ENCODE data around the gene CRMP1.

The CRMP1 gene

DNA sequence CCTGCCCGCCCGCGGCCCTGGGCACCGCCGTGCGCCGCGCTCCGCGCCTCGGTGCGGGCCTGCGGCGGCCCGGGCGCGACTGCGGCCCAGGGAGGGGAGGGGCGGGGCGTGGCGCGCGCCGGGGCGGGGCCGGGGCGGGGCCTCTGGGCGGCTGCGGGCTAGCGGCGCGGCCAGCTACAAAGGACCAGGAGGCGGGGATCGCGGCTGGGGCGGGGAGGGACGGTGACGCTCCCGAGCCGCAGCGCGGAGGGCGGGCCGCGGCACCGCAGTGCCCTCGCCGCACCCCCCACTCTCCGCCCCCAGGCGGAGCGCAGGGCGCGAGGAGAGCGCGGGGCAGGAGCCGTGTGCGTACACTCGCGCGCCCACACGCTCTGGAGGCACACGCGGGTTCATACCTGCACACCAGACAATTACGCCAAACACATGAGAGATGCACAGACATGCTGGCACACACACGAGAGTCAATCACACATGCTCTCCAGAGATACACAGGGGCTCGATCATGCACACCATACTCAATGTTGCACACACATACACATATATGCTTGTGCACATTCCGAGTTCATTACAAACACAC lies at the start of gene CRMP1:
TSS of gene CRMP1 (minus strand) at position 83 of the 577 bp plus-strand sequence. CDS start 117 bp downstream, outside the sequence.
- peak; percentile 22 for DNase-seq

DNA sequence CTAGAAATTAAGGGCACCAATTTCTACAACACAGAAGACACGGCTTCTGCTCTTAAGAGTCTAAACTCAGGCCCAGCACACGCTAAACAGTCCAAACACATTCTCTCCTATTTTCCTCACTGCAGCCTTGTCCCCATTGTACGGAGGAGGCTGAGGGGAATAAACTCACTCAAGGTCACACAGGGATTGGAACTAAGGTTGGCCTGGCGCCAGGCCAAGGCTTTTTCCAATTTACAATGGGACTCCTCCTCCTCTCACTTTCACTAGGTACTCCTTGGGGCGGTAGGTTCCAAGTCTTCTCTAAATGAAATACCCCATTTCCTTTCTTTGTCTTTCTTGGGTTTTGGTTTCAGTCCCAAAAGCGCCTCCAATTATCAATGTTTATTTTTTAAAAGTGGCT lies 48.7 kb upstream of the CRMP1 start:
- no peak for DNase-seq

DNA sequence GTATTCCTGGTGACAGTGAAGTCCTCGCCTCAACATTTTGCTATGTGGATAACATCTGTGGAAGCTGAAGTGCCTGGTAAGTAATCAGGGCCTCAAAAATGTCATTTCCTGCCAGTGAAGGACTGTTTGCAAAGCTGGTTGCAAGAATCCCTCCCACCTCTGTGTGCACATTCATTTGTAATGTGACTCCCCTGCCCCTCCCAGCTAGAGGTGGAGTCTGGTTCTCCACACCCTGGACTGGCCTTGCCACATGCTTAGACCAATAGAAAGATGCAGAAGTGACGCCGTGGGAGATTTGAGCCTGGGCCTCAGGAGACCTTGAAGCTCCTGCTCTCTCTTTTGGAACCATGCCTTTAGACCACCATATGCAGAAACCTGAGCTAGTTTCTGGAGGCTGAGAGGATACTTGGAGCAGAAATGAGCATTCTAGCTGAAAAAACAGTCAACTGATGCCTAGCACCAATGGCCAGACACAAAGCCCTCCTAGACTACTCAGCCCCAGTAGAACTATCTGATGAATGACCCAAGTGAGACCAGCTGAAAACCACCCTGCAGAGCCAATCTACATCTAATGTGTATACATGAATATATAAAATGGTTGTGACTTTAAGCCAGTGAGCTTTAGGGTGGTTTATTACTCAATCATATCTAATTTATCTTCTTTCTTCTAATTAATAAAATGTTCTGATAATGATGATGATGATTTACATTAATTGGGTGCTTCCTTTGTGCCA lies 47.8 kb upstream of the CRMP1 start:
- DNase-seq = peak; percentile 17

DNA sequence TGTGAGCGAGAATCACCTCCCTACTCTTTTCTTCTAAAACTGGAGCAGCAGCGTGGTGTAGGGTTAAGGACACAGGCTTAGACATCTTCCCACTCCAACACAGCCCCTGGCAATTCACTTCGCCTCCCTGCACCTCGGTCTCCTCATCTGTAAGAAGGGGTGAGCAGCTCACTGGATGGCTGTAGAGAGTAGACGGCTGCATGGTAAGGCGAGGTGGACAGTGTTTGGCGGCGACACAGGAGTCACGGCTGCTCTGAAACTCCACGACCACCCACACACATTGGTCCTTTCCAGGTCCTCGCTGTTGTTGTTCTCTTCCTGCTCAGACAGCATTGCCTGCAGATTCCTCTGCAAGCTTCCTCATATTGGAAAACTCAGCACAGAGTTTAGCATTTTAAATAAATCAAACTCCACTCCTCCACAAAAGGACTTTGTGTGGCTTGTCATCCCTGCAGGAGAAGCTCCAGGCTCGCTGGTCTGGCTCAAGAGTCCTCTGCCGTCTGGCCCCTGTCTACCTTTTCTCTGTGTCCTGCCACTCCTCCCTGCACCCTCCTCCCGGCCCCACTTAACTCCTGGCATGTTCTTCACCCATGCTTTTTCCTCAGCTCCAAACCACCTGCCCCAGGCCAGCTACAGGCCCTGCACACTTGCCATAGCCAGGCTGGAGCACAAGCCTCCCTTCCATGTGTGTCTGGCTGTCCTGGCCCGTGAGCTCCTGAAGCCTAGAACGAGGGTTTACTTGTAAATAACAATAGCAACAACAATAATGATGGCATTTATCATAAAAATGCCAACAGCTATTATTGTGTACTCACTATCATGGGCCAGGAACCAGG lies 41.3 kb upstream of the CRMP1 start:
- no peak for DNase-seq

DNA sequence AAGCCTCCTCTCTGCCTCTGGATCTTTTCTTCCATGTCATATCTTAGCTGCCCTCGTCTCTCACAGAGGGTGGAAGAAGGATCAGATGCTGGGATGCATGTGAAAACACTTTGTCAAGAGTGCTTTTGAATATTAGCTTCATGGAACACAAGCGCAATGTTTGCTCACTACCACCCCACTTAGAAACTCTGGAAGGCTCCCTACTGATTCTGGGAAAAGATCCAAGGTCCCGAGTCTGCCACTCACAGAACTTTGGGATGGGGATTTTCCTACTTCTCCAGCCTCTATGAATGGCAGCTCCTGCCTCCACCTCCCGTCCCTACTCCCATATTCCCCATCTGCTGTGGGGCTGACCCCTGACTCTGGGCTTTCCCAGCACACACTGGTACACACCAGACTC lies 40.2 kb upstream of the CRMP1 start:
- no peak for DNase-seq

DNA sequence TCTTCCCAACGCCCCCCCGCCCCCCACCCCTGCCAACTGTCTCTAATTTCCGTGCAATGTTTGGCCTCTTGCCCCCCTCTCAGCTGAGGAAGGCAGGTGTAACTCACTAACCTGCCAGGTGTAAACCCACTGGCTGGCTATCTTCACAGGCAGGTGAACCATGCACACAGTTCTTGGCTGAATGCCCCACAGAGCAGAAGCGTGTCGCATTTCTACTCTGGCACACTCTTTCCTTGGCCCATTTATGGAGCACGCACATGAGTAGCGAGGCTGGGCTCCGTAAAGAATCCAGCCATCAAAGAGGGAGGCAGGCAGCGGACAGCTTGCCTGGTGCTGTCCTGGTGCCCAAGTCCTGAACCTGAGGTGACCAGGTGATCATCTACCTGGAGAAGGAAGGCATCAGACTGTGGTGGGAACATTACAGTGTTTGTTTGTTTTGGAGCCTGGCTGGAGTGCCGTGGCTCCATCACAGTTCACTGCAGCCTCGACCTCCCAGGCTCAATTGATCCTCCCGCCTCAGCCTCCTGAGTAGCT lies 39.2 kb upstream of the CRMP1 start:
- DNase-seq = no peak

DNA sequence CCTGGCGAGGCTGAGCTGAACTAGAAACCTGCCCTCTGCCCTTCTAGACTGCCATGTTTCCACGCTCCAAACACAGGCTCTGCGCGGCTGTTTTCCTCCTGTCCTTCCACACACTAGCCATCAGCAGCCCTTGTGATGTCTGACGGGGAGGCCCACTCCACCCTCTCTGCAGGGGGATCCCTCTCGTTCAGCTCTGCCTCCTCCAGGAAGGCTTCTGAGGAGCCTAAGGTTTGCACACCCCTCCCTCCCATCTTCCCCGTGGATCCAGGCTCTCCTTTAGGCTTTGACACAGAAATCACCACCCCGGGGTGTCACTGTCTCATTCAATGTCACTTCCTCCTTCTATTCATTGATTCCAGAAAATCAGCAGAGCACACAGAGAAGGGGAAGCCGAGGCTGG lies 38.6 kb upstream of the CRMP1 start:
- no peak for DNase-seq

DNA sequence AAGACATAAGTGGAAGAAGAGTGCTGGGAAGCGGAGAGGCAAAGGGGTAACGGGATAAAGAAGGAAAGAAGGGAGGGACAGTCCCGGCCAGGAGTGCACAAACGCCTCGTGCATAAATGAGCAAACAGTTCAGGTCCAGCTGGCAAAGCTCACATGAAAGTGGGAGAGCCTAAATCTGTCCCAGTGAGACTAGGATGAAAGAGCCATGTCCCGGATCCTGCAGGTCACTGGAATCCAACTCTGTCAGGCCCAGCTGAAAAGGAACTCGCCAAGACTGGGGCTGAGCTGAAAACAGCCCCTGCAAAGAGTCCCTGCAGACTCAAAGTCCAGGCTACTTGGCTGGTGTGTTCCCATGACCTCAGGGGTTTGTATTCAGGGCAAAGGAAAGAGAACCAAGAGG lies 38.0 kb upstream of the CRMP1 start:
- DNase-seq = no peak

DNA sequence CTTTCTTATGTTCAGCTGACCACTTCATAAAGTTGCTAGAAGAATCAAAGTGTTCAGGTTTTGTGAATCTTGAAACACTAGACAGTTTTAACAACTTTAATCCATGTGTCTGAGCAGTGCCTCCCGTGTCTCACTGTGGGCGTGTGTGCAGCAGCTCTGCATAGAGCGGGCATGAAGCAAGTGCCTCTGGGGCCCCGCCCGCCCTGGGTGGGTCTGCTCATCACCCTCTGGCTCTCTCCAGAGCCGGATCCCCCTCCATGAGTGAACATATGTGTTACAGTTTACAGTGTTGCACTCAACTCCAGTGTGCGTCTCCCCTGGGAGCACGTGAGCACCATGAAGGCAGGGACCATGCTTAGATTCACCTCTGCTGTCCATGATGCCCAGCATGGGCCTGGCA lies 37.6 kb upstream of the CRMP1 start:
- DNase-seq = no peak

DNA sequence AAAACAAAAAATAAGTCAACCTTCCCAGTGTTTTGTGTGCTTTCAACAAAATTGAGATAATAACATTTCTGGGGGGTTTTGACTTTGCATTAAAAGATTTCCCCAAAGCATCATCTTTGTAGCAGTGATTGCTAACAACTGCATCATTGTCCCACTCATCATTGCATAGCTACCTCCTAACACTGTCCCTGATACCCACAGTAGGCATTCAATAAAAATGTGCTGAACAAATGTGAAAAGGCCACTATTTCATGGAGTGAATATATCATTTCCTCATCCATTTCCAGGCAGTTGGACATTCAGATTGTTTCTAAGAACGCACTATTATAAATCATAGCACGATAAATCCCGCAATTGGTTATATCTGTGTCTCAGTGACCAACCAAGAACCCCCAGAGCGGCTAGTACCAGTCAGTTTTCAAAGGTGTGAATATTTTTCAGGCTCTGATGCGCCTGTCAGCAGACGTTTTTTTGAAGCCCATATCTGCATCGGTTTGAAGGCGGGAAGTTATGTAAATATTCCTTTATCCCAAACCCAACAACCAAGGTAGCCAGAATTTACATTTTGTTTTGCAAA lies 36.0 kb upstream of the CRMP1 start:
- no peak for DNase-seq

DNA sequence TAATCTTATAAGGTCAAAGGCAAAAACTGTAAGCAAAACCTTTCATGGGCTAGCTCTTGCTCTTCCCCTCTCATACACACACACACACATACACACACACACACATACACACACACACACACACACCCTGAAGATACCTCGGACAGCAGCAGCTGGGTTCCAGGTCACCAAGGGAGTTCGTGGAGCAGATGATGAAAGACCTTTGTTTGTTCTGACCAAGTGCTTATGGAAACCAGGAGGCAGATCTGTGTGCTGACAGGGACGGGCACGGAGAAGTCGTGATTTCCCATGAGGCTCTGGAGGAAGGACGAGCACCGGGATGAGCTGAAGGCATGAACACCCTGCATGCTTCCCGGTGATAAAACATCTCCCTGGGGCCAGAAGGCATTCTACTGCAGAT lies 35.4 kb upstream of the CRMP1 start:
- DNase-seq = no peak

DNA sequence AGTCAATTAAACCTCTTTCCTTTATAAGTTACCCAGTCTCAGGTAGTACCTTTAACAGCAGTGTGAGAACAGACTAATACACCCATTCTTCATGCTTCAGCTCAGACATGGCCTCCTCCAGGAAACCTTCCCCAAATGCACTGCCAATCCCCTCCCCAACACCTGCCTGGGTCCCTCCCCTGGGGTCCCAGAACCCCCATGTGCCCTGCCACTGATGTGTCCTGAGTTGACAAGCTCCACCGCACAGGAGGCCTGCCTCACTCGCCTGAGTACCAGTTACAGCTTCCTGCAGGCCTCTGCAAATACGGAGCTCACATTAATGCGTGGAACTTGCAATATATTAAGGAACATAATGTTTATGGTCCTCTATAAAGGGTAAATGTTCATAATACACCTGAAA lies 34.9 kb upstream of the CRMP1 start:
- no peak for DNase-seq

DNA sequence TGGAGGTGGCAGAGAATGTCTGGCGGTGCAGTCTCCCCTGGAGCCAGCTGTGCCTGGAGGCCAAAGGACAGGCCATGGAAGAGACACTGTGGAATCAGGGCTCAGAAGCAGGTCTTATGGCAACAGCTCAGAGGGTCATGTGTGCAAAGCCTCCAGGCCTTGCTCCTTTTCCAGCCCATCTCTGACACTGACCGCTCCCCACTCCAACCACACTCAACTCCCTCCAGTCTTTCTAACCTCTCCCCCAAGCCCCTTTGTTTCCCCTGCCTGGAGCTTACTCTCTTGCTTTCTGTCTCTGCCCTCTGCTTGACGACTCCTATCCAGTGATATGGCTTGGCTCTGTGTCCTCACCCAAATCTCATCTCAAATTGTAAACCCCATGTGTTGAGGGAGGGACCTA lies 34.2 kb upstream of the CRMP1 start:
- DNase-seq = no peak

DNA sequence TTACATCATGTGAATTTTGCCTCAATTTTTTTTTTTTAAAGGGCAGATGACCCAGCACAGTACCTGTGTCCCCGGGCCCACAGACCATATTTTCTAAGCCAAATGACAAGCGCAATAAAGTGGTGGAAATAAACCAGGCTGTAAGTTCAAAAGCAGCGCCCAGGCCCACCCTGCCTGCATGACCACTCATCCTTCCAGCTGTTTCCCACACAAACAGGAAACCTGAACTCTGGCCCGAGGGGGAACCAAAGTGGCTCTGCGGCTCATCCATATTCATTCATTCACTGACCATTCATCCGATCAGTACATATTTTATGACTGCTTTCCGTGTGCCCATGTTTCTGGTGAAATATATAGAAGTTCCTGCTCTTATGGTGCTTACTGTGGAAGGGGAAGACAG lies 33.7 kb upstream of the CRMP1 start:
- DNase-seq = no peak

DNA sequence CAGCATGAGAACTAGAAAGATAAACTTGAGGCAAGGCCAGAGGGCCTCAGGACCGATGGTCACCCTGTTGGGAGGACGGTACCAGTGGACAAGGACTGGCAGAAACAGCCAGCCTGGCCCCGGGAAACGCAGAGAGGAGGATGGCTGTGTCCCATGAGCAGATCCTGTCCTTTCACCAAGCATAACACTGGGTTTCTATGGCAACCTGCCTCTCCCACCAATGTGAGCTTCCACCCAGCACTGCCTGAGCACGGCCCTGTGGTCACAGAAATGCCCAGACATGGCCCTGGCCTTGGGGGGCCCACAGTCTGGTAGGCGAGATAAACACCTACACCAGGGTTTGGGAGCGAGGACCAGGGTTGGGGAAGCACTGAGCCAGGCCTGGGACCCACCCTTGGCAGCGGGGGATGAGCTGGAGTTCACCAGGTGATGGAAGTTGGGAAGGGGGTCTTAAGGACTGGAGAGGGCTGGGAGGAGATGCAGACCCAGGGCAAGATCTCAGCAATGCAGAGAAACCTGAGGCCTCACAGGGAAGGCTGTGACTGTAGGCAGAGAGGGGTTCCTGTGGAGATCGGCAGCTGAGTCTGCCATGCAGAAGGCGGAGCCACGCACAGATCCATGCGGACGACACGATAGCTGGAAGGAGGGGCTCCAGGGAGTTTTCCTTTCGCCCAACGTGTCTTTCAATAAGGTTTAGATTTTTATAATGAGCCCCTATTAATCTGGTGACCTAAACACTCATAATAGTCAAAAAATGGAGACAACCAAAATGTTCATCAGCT lies 32.7 kb upstream of the CRMP1 start:
- no peak for DNase-seq

DNA sequence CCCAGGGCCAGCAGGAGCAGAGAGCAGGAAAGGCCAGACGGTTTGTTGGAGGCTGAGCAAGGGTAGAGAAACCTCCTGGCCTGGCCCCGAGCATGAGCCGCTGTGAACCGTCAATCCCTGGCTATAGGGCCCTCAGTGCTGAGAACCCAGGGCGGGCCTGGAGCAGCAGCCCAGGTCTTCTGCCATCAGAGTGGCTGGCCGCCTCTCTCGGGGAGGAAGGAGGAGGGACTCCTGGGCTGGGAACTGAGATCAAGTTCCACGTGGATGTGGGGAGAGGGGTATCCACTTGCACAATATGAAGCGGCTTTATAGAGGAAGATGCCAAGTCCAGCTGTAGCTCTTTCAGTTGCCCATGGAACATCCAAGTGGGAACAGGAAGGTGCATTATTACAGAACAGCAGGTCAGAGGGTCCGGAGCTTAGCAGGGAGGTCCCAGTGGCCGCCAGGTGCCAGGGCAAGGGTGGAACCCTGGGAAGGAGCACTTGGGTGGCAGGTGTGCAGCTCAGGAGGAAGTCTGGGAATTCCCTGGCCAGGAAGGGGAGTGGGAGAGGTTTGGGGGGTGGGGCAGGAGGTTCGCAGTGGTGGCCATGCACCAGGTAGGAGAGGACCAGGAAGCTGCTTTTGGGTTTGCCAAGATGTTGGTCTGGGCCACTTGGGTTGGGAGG lies 31.7 kb upstream of the CRMP1 start:
- DNase-seq = no peak

DNA sequence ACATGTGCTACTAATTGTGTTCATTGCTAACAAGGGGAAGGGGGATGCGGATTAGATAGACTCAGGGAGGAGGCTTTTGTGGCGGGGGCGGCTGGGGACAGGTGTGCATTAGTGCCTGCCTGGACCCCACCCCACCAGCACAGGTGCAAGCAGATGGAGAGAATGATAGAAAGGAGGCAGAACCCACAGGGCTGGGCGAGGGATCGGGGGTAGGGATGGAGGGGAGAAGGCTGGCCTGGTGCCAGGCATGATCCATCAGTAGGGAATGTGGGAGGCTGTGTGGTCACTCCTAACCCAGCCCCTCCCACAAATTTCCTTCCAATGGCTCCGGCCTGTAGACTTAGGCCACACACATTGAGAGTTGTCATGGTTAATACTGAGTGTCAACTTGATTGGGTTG lies 30.5 kb upstream of the CRMP1 start:
- no peak for DNase-seq

DNA sequence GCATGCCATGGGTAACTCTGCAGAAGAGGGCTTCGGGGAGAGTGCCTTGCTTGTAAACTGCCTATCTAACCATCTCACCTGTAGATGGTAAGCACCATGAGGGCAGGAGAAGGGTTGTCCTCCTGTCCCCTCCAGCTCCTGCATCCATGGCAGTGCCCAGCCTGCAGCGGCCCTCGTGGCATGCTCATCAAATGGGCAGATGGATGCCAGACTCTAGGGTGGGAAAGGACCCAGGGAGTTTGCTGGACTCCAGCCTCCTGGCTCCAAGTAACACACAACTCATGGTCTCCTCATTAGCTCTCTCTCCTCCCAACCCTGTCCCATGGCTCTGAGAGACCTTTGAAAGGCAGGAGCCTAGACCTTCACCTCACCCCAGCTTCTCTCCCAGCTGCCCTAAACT lies 29.7 kb upstream of the CRMP1 start:
- no peak for DNase-seq

DNA sequence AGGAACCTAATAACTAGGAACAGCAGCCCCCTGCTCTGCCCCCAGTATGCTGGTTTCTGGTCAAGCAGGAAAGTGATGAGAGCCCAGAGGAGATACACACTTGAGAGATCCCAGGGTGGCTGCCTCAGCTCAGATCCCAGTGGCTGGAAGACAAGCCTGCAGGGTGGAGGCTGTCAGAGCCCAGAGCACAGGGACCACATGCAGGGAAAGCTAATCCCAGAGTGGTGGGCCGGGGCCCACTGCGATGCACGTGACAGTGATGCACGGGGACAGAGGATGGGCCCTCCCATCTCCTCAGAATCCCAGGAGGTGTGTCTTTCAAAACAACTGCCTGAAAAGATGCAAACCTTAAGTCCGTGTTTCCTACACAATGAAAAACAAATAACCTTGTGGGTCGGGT lies 29.1 kb upstream of the CRMP1 start:
- no peak for DNase-seq

DNA sequence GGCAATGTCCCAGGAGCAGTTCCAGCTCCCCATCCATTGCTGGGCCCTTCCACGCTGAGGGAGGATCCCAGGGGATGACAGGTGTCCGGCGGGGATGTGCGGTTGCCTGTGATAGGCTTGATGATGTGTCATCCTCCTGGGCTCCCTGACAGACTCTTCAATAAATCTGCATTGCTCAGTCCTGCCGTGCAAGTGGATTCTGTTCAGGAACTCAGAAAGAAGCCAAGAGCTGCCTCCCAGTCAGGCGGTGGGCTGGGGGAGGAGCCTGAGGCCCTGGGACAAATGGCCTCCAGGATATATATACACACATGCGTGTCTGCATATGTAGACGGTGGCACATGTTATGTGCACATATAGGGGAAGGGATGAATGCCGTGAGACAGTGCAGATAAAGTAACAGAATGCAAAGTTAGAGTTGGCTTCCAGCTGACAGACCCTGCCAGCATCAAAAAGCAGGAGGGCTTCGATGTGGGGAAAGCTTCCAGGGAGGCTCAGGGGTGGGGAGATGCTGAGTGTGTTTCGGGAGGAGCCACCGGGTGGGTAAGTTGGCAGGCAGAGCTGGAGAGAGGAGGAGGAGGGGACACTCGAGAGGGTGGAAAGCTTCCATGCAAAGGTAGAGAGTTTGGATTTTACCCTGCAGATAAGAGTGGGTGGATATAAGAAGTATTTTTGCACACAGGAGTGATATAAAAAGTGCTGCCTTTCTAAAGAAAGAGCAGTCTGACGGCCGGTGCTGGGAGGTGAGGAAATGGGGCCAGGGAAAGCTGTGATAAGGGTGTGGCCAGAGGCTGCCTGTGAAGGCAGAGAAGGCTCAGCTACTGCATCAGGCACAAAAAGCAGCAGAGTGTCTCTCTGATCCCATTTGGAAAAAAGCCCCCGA lies 28.5 kb upstream of the CRMP1 start:
- no peak for DNase-seq

DNA sequence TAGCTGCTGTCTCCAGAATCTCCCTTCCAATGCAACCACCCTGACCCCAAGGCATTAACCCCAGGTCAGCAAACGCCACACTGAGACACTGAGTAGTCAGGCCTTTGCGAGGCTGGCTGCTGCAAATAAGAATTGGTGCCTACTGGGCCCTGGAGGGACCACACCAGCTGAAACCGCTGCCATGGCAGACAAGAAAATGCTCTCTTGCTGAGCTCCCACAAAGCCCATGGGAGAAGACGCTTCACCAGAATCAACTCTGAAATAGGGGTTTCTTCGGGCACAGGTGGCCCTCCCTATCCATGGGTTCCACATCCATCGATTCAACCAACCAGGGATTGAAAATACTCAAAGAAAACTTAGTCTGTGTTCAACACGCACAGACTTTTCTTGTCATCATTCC lies 26.7 kb upstream of the CRMP1 start:
- DNase-seq = no peak
